H1 (cell line): ENCODE data around the gene ZNF823. TPM values are rescaled to one million over a fixed set of nuclear protein-coding genes. Genes with fewer than 3 reads are reported as not detected.

Experiments
- CTCF ChIA-PET: fragments of 300-600 bp; sonication (Branson Sonifier 250); formaldehyde crosslinking; loops from one replicate; lab custom pipeline; 2021; ENCODE audit not compliant: partially characterized antibody; lab: Charles Lee
- POLR2A ChIA-PET: fragments of 300-600 bp; sonication (Branson Sonifier 250); formaldehyde crosslinking; loops from one replicate; lab custom pipeline; 2021; ENCODE audit warnings: inconsistent platforms; ENCODE audit not compliant: partially characterized antibody; lab: Charles Lee
- DNase-seq, 2 experiments: peaks; one replicate each; pipeline versions ENCODE4 v3.0.0 to v3.0.0-alpha.2; 2010 to 2022; ENCODE audit warnings: low spot score in 2 of 2, low read depth in 1 of 2, mixed read lengths in 1 of 2
- FAIRE-seq: peaks from 2 replicates; lab custom pipeline; 2011; peaks lifted over from hg19 to GRCh38; lab: Jason Lieb, UNC
- H2AFZ ChIP-seq: 2 replicates; pipeline ENCODE4 v1.8.1; 2012; ENCODE audit warnings: low read length, inconsistent platforms
- H2AK5ac ChIP-seq: 2 replicates; pipeline ENCODE4 v1.6.1; 2013; ENCODE audit warnings: low read depth, low read length
- H2BK120ac ChIP-seq: replicated peaks from 2 replicates; pipeline ENCODE3; 2013; ENCODE audit warnings: low read depth, low read length, inconsistent platforms
- H2BK12ac ChIP-seq: 2 replicates; pipeline ENCODE4 v1.6.1; 2013; ENCODE audit warnings: low read depth, low read length
- H2BK15ac ChIP-seq: 2 replicates; pipeline ENCODE4 v1.6.1; 2013; ENCODE audit warnings: low read length
- H2BK20ac ChIP-seq: 2 replicates; pipeline ENCODE4 v1.6.1; 2013; ENCODE audit warnings: low read length
- H2BK5ac ChIP-seq: 2 replicates; pipeline ENCODE4 v1.6.1; 2013; ENCODE audit warnings: low read depth, low read length
- H3K14ac ChIP-seq: 2 replicates; pipeline ENCODE4 v1.6.1; 2013; ENCODE audit warnings: inconsistent platforms; ENCODE audit not compliant: insufficient read length
- H3K18ac ChIP-seq: 2 replicates; pipeline ENCODE4 v1.6.1; 2013; ENCODE audit warnings: low read length; ENCODE audit errors: extremely low read depth
- H3K23ac ChIP-seq: 2 replicates; pipeline ENCODE4 v1.6.1; 2013; ENCODE audit warnings: inconsistent platforms; ENCODE audit not compliant: insufficient read length
- H3K23me2 ChIP-seq: 2 replicates; pipeline ENCODE4 v1.6.1; 2013; ENCODE audit warnings: low read depth, low read length
- H3K27ac ChIP-seq: 2 replicates; pipeline ENCODE4 v1.6.1; 2011; ENCODE audit warnings: low read depth, low read length, inconsistent platforms
- H3K27me3 ChIP-seq, 4 experiments: replicated peaks in 1 of 4; 1 replicate in 1 of 4; 2 replicates in 3 of 4; pipeline versions ENCODE4 v1.6.1 to v1.8.1; 2011 to 2013; ENCODE audit warnings: low read length in 3 of 4, mild to moderate bottlenecking in 3 of 4, inconsistent platforms in 2 of 4, mixed read lengths in 2 of 4, moderate library complexity in 1 of 4; ENCODE audit not compliant: control insufficient read depth in 3 of 4, insufficient read depth in 3 of 4; ENCODE audit errors: extremely low read depth in 1 of 4
- H3K36me3 ChIP-seq, 4 experiments: 2 replicates each; pipeline versions ENCODE4 v1.6.1 to v1.8.1; 2011 to 2013; ENCODE audit warnings: mild to moderate bottlenecking in 4 of 4, low read length in 3 of 4, moderate library complexity in 2 of 4, control low read depth in 1 of 4, inconsistent platforms in 1 of 4; ENCODE audit not compliant: insufficient read depth in 4 of 4, control insufficient read depth in 2 of 4
- H3K4ac ChIP-seq: replicated peaks from 2 replicates; pipeline ENCODE3; 2013; ENCODE audit warnings: low read length, low read depth, mixed read lengths, inconsistent platforms; ENCODE audit not compliant: insufficient read length
- H3K4me1 ChIP-seq, 4 experiments: replicated peaks in 1 of 4; 1 replicate in 1 of 4; 2 replicates in 3 of 4; pipeline versions ENCODE4 v1.6.1 to v1.8.1; 2011 to 2013; ENCODE audit warnings: low read length in 3 of 4, inconsistent platforms in 2 of 4, mixed read lengths in 1 of 4; ENCODE audit not compliant: insufficient read depth in 4 of 4, control insufficient read depth in 3 of 4
- H3K4me2 ChIP-seq, 2 experiments: 2 replicates each; pipeline versions ENCODE4 v1.6.1 to v1.8.1; 2011 to 2013; ENCODE audit warnings: low read depth in 2 of 2, low read length in 2 of 2, control low read depth in 1 of 2, inconsistent platforms in 1 of 2, mild to moderate bottlenecking in 1 of 2; ENCODE audit not compliant: insufficient read depth in 1 of 2
- H3K4me3 ChIP-seq, 4 experiments: fragments of 200-600, 300-600 bp in 1 of 4; sonication (generic), shearing (Covaris generic), sonication (Bioruptor Twin) in 1 of 4; 2 replicates each; pipeline versions ENCODE4 v1.5.1 to v1.8.1; 2011 to 2016; ENCODE audit warnings: low read length in 4 of 4, low read depth in 3 of 4, control low read depth in 2 of 4, inconsistent platforms in 2 of 4, mild to moderate bottlenecking in 2 of 4, mixed read lengths in 1 of 4, moderate library complexity in 1 of 4; ENCODE audit not compliant: insufficient read depth in 2 of 4; ENCODE audit errors: extremely low read depth in 1 of 4
- H3K56ac ChIP-seq: replicated peaks from 2 replicates; pipeline ENCODE3; 2013; ENCODE audit warnings: low read depth, mild to moderate bottlenecking, mixed read lengths, low read length, inconsistent platforms; ENCODE audit not compliant: insufficient read length
- H3K79me1 ChIP-seq: 2 replicates; pipeline ENCODE4 v1.6.1; 2013; ENCODE audit warnings: low read depth, low read length, control low read depth
- H3K79me2 ChIP-seq, 2 experiments: 2 replicates each; pipeline versions ENCODE4 v1.6.1 to v1.8.1; 2012 to 2013; ENCODE audit warnings: low read length in 2 of 2, mild to moderate bottlenecking in 2 of 2, inconsistent platforms in 1 of 2; ENCODE audit not compliant: insufficient read depth in 2 of 2, control insufficient read depth in 1 of 2
- H3K9ac ChIP-seq, 4 experiments: replicated peaks in 1 of 4; 1 replicate in 1 of 4; 2 replicates in 3 of 4; pipeline versions ENCODE4 v1.6.1 to v1.8.1; 2011 to 2013; ENCODE audit warnings: low read depth in 3 of 4, low read length in 3 of 4, control low read depth in 2 of 4, mild to moderate bottlenecking in 2 of 4, moderate library complexity in 2 of 4, inconsistent platforms in 1 of 4; ENCODE audit errors: extremely low read depth in 1 of 4
- H3K9me3 ChIP-seq, 2 experiments: 2 replicates each; pipeline versions ENCODE4 v1.6.1 to v1.8.1; 2012 to 2013; ENCODE audit warnings: mild to moderate bottlenecking in 2 of 2, moderate library complexity in 2 of 2, control low read depth in 1 of 2, inconsistent platforms in 1 of 2, low read depth in 1 of 2, low read length in 1 of 2, mixed read lengths in 1 of 2; ENCODE audit not compliant: insufficient read depth in 2 of 2
- H4K20me1 ChIP-seq, 2 experiments: replicated peaks in 1 of 2; 2 replicates each; pipeline versions ENCODE3 to v1.8.1; 2011 to 2013; ENCODE audit warnings: inconsistent platforms in 2 of 2, low read length in 2 of 2, mild to moderate bottlenecking in 1 of 2; ENCODE audit not compliant: insufficient read depth in 2 of 2, control insufficient read depth in 1 of 2
- H4K5ac ChIP-seq: 2 replicates; pipeline ENCODE4 v1.6.1; 2013; ENCODE audit warnings: low read length, low read depth, mixed read lengths, inconsistent platforms; ENCODE audit not compliant: insufficient read length
- H4K8ac ChIP-seq: 2 replicates; pipeline ENCODE4 v1.8.0; 2013; ENCODE audit warnings: mild to moderate bottlenecking, moderate library complexity, low read length, inconsistent platforms; ENCODE audit not compliant: insufficient read depth; ENCODE audit errors: extremely low read depth
- H4K91ac ChIP-seq: replicated peaks from 2 replicates; pipeline ENCODE3; 2013; ENCODE audit warnings: low read length, mixed read lengths, inconsistent platforms; ENCODE audit not compliant: insufficient read length
- CHD1 ChIP-seq: IDR thresholded peaks from 2 replicates; pipeline ENCODE4 v1.6.1; 2012; ENCODE audit warnings: low read depth, low read length, improper control_type of control experiment
- GTF2F1 ChIP-seq: IDR thresholded peaks from 2 replicates; pipeline ENCODE4 v1.6.1; 2012; ENCODE audit warnings: low read depth, low read length, improper control_type of control experiment, borderline replicate concordance
- KDM4A ChIP-seq: IDR thresholded peaks from one replicate; pipeline ENCODE4 v1.7.1; 2012; ENCODE audit warnings: low read depth, mild to moderate bottlenecking, moderate library complexity, low read length, inconsistent platforms; ENCODE audit not compliant: severe bottlenecking
- NANOG ChIP-seq: IDR thresholded peaks from 2 replicates; pipeline ENCODE4 v1.6.1; 2011; ENCODE audit warnings: low read length, low read depth, mild to moderate bottlenecking, inconsistent platforms; ENCODE audit not compliant: insufficient read depth, poor library complexity, severe bottlenecking
- SAP30 ChIP-seq: fragments of 300-600 bp; sonication (generic); IDR thresholded peaks from 2 replicates; pipeline ENCODE4 v1.7.1; 2012; ENCODE audit warnings: low read length, moderate library complexity, mild to moderate bottlenecking, inconsistent platforms; ENCODE audit not compliant: insufficient read depth, insufficient replicate concordance
- SIRT6 ChIP-seq: IDR thresholded peaks from one replicate; pipeline ENCODE4 v1.7.1; 2012; ENCODE audit warnings: low read length, inconsistent platforms
- SIX5 ChIP-seq: IDR thresholded peaks from 2 replicates; pipeline ENCODE4 v1.6.1; 2011; ENCODE audit warnings: mild to moderate bottlenecking, low read depth, low read length
- whole genome bisulfite sequencing, 2 experiments: shearing (Covaris generic) in 1 of 2; methylation state at CpG; one replicate each; pipeline versions ENCODE4 v1.1.6 to v1.1.7; 2013 to 2015; ENCODE audit warnings: low lambda C conversion rate in 2 of 2, mixed read lengths in 2 of 2, inconsistent platforms in 1 of 2, low coverage in 1 of 2, missing lambda C conversion rate in 1 of 2; ENCODE audit not compliant: insufficient replicate concordance in 2 of 2, insufficient coverage in 1 of 2, insufficient read length in 1 of 2; ENCODE audit errors: extremely low coverage in 1 of 2, missing lambda C conversion rate in 1 of 2; 5-methylcytosine and 5-hydroxymethylcytosine counted together
- polyA plus RNA-seq, 7 experiments: library from polyadenylated mRNA; depleted of rRNA in 3 of 7; stranded (reverse) in 5 of 7; unstranded in 2 of 7; fragments of >200 nt in 5 of 7; fragments of 200-250 nt in 2 of 7; gene quantifications; 1 replicate in 5 of 7; 2 replicates in 1 of 7; 4 replicates in 1 of 7; pipeline versions ENCODE4 v1.2.1 to v1.2.3, GENCODE V29; 2011 to 2013; ENCODE audit warnings: missing spikeins in 2 of 7, mixed read lengths in 2 of 7
- total RNA-seq: library from RNA; stranded (reverse); fragmentation: NEBNext Ultra II Directional; extraction: Animal tissue kit (Norgen Biotek cat#: 25700); gene quantifications from 2 replicates; pipeline ENCODE4 v1.2.1, GENCODE V29; 2021
- TF ChIP-seq, protein P1 (sequence below): IDR thresholded peaks from 2 replicates; pipeline ENCODE4 v1.6.1; 2012; ENCODE audit warnings: low read length, inconsistent platforms
- TF ChIP-seq, protein P2 (sequence below): IDR thresholded peaks from 2 replicates; pipeline ENCODE4 v1.6.1; 2011; ENCODE audit warnings: low read length, improper control_type of control experiment

ZNF823 gene
- total and polyA plus RNA-seq, 2 of the 8 experiments (the other 6 are each of a cell fraction or from before 2014, with no cell fraction given) = 0.73 to 2.4 TPM

DNA sequence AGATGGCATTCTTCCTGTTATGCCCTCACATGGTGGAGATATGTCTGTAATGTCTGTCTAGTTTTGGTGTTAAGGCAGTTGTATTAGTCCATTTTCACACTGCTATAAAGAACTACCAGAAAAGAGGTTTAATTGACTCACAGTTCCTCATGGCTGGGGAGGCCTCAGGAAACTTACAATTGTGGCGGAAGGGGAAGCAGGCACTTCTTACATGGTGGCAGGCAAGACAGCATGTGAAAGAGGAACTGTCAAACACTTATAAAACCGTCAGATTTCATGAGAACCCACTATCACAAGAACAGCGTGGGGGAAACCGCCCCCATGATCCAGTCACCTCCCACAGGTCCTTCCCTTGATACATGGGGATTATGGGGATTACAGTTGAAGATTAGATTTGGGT lies 31.2 kb upstream of the ZNF823 start:
- no peak overlapping the region for H3K18ac ChIP-seq
- 90% methylated on average over 4 of the region's 4 CpGs; no CpG with 5 or more reads in 1 of the 2 experiments for WGBS, 2 experiments
- H4K5ac ChIP-seq = no peak overlapping the region
- no peak overlapping the region for H2AFZ ChIP-seq
- no peak overlapping the region for H2BK12ac ChIP-seq
- no peak overlapping the region for H3K4me2 ChIP-seq
- H3K14ac ChIP-seq = no peak overlapping the region
- peaks cover 7 to 18% of the 10 kb centered on the region in 2 experiments; a peak in 3 of 4 replicates for H3K9me3 ChIP-seq
- peaks cover 3 to 20% (median 15%) of the 10 kb centered on the region in 4 experiments for H3K27me3 ChIP-seq
- H3K23me2 ChIP-seq = no peaks in the 10 kb centered on the region
- no peaks in the 10 kb centered on the region for H3K79me2 ChIP-seq
- no peak for DNase-seq
- H2BK15ac ChIP-seq = no peak overlapping the region
- H2AK5ac ChIP-seq = no peak overlapping the region
- H3K23ac ChIP-seq = no peak overlapping the region
- no peak overlapping the region for H3K4me3 ChIP-seq
- no peak overlapping the region for H2BK120ac ChIP-seq
- no peak overlapping the region for H4K8ac ChIP-seq
- H4K20me1 ChIP-seq = no peaks in the 10 kb centered on the region
- no peak overlapping the region for H3K9ac ChIP-seq
- H2BK5ac ChIP-seq = no peak overlapping the region
- no peaks in the 10 kb centered on the region for H3K4me1 ChIP-seq
- no peak overlapping the region for H4K91ac ChIP-seq
- ChIA-PET POLR2A (no interaction called here), CTCF (no interaction called here)
- H3K27ac ChIP-seq = no peak overlapping the region
- no peak overlapping the region for H3K4ac ChIP-seq
- no peaks in the 10 kb centered on the region for H3K36me3 ChIP-seq
- no peak overlapping the region for H2BK20ac ChIP-seq
- FAIRE-seq = no peak
- no peaks in the 10 kb centered on the region for H3K79me1 ChIP-seq
- no peak overlapping the region for H3K56ac ChIP-seq
- TF ChIP-seq CHD1 (no peak), NANOG (no peak), KDM4A (no peak), SIX5 (no peak), GTF2F1 (no peak), SIRT6 (no peak), SAP30 (no peak)
- TF ChIP-seq, protein P1, sequence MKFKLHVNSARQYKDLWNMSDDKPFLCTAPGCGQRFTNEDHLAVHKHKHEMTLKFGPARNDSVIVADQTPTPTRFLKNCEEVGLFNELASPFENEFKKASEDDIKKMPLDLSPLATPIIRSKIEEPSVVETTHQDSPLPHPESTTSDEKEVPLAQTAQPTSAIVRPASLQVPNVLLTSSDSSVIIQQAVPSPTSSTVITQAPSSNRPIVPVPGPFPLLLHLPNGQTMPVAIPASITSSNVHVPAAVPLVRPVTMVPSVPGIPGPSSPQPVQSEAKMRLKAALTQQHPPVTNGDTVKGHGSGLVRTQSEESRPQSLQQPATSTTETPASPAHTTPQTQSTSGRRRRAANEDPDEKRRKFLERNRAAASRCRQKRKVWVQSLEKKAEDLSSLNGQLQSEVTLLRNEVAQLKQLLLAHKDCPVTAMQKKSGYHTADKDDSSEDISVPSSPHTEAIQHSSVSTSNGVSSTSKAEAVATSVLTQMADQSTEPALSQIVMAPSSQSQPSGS = no peak
- TF ChIP-seq, protein P2, sequence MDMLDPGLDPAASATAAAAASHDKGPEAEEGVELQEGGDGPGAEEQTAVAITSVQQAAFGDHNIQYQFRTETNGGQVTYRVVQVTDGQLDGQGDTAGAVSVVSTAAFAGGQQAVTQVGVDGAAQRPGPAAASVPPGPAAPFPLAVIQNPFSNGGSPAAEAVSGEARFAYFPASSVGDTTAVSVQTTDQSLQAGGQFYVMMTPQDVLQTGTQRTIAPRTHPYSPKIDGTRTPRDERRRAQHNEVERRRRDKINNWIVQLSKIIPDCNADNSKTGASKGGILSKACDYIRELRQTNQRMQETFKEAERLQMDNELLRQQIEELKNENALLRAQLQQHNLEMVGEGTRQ = no peak
